Nucleus accumbens (tissue), 56 donors: ENCODE results near the gene FAM219A.
"Not testable (repeated sequence)": the region's sequence is repeated elsewhere in the genome, so short reads cannot be mapped to it uniquely, and the experiment has no call there.

Experiments used
- DNase-seq, 56 donors: peaks; one replicate each; lab custom pipeline; 2025; lab: John Stamatoyannopoulos, UW

Gene FAM219A

GRCh38 chr9:34380511-34381315, 77.7 kb downstream of the FAM219A start:
- peak in 52 of 56 donors; percentile 23 to 85 (median 69) for DNase-seq

- DNase-seq = no peak
Observed at GRCh38 chr9:34380034-34380510, 78.3 kb downstream of the FAM219A start.

- peak in 53 of 56 donors; percentile 30 to 91 (median 78) for DNase-seq
Observed at GRCh38 chr9:34379334-34380033, 78.9 kb downstream of the FAM219A start.

- DNase-seq = no peak
Observed at GRCh38 chr9:34378376-34379060, 79.9 kb downstream of the FAM219A start.

GRCh38 chr9:34377404-34377746, 81.0 kb downstream of the FAM219A start:
- peak in 4 of 56 donors; percentile 49 to 64 (median 58) for DNase-seq

GRCh38 chr9:34376596-34377403, 81.6 kb downstream of the FAM219A start, which contains the start of gene MYORG:
Gene MYORG, minus strand, starts transcription at chr9:34376898. Its CDS starts 3,955 bp downstream, at chr9:34372943.
- peak; percentile 66 to 95 (median 90) for DNase-seq

GRCh38 chr9:34375901-34376595, 82.3 kb downstream of the FAM219A start:
- peak in 26 of 56 donors; percentile 25 to 75 (median 56) for DNase-seq

- no peak for DNase-seq
Observed at GRCh38 chr9:34374905-34375552, 83.3 kb downstream of the FAM219A start.

GRCh38 chr9:34374339-34374738, 84.0 kb downstream of the FAM219A start:
- DNase-seq = no peak

- no peak for DNase-seq
Observed at GRCh38 chr9:34373749-34374148, 84.6 kb downstream of the FAM219A start.

GRCh38 chr9:34372467-34373011, 85.8 kb downstream of the FAM219A start:
- no peak for DNase-seq

GRCh38 chr9:34371886-34372466, 86.4 kb downstream of the FAM219A start:
- DNase-seq = no peak

- DNase-seq = no peak
Observed at GRCh38 chr9:34370970-34371880, 87.1 kb downstream of the FAM219A start.

- DNase-seq = no peak
Observed at GRCh38 chr9:34370335-34370969, 87.9 kb downstream of the FAM219A start.

GRCh38 chr9:34369636-34370035, 88.7 kb downstream of the FAM219A start:
- no peak for DNase-seq

GRCh38 chr9:34368796-34369195, 89.6 kb downstream of the FAM219A start:
- not testable (repeated sequence) for DNase-seq
